ENCODE measurements around the gene RGP1. TPM values are rescaled to one million over a fixed set of nuclear protein-coding genes. Genes with fewer than 3 reads are reported as not detected.

Gene RGP1
- total and polyA plus RNA-seq, 9 of the 15 experiments (the other 6 are each of a cell fraction or from before 2014, with no cell fraction given), result 0.42 to 13.8 (median 6.7) TPM

GRCh38 chr9:35702696-35703095, 46.4 kb upstream of the RGP1 start:
- WGBS (ENCODE audit: insufficient coverage, low coverage, missing lambda C conversion rate), result 93% methylated on average over 2 of the region's 7 CpGs
- POLR2A ChIA-PET, result interaction anchor here (0.9 to 1.0 kb wide), 2 partner anchors 10 to 11 kb away, joined by 4 read pairs; no protein-coding TSS in a partner anchor
- in situ Hi-C loops (cut with MboI) (no loop called here), intact Hi-C loops (cut with micrococcal nuclease) (no loop called here)
- CTCF ChIA-PET (ENCODE audit: low intra/inter-chr PET ratio), result no interaction called here
- Histone ChIP-seq H3K4me1 (replicated peaks in 1 of 2; ENCODE audit: control insufficient read depth in 2 of 2, insufficient read depth in 2 of 2, low read length in 2 of 2) (no peaks in the 10 kb centered on the region; a peak in 1 of 5 replicates), H3K9me3 (replicated peaks; ENCODE audit: control insufficient read depth, insufficient read depth, low read depth, low read length) (no peaks in the 10 kb centered on the region), H3K4me2 (ENCODE audit: insufficient read depth, low read length) (no peak overlapping the region), H3K79me2 (ENCODE audit: control insufficient read depth, insufficient read depth, low read length) (no peaks in the 10 kb centered on the region), H4K20me1 (replicated peaks; ENCODE audit: control insufficient read depth, insufficient read depth, low read length) (no peaks in the 10 kb centered on the region), H3K9ac (ENCODE audit: insufficient read depth in 1 of 2, low read depth in 2 of 2, low read length in 2 of 2) (no peak overlapping the region), H2AFZ (ENCODE audit: low read depth, low read length) (no peak overlapping the region), H3K4me3 (no peak overlapping the region), H3K27me3 (ENCODE audit: control insufficient read depth in 2 of 2, insufficient read depth in 2 of 2, low read length in 2 of 2) (no peaks in the 10 kb centered on the region), H3K36me3 (ENCODE audit: control insufficient read depth, insufficient read depth, low read length) (peaks cover 98% of the 10 kb centered on the region), H3K9me1 (ENCODE audit: control insufficient read depth, insufficient read depth, low read length) (peaks cover 3% of the 10 kb centered on the region), H3K27ac (ENCODE audit: extremely low read depth, low read depth, low read length) (no peak overlapping the region)
- FAIRE-seq (no peak), ATAC-seq (no peak), DNase-seq (ENCODE audit: extremely low read depth in 1 of 4, low spot score in 3 of 4) (no peak)
- TF ChIP-seq XRCC5 (IDR thresholded peaks at IDR 0.05; ENCODE audit: low read depth, low read length) (no peak), ZNF263 (CRISPR knock-in tag; IDR thresholded peaks at IDR 0.05; ENCODE audit: borderline replicate concordance) (no peak), ZNF324 (CRISPR knock-in tag; IDR thresholded peaks at IDR 0.05) (no peak), YBX1 (IDR thresholded peaks at IDR 0.05) (no peak), NFE2 (IDR thresholded peaks at IDR 0.05; ENCODE audit: low read depth) (no peak), ZNF589 (CRISPR knock-in tag; IDR thresholded peaks at IDR 0.05; ENCODE audit: low read depth) (no peak), ZNF431 (CRISPR knock-in tag; IDR thresholded peaks at IDR 0.05) (no peak), ZNF212 (CRISPR knock-in tag; IDR thresholded peaks at IDR 0.05) (no peak), MTA1 (IDR thresholded peaks at IDR 0.05; ENCODE audit: borderline replicate concordance) (no peak), ZKSCAN8 (CRISPR knock-in tag; IDR thresholded peaks at IDR 0.05) (no peak), TFAM (CRISPR knock-in tag; conservative IDR thresholded peaks at IDR 0.05) (no peak), ETV1 (tag; conservative IDR thresholded peaks at IDR 0.05; ENCODE audit: low read depth) (no peak), RAD21 (CRISPR knock-in tag; conservative IDR thresholded peaks at IDR 0.05 in 1 of 2, IDR thresholded peaks at IDR 0.05 in 1 of 2) (no peak), ZNF785 (CRISPR knock-in tag; IDR thresholded peaks at IDR 0.05) (no peak), TSC22D4 (tag; IDR thresholded peaks at IDR 0.05) (no peak)
- no TSS peak for BruUV-seq (replicated peaks)
